H1 (cell line): ENCODE results near the gene DHTKD1. TPM values are rescaled to one million over a fixed set of nuclear protein-coding genes. Genes with fewer than 3 reads are reported as not detected.

Source experiments
- CTCF ChIA-PET: fragments of 300-600 bp; sonication (Branson Sonifier 250); formaldehyde crosslinking; loops from one replicate; lab custom pipeline; 2021; ENCODE audit not compliant: partially characterized antibody; lab: Charles Lee
- POLR2A ChIA-PET: fragments of 300-600 bp; sonication (Branson Sonifier 250); formaldehyde crosslinking; loops from one replicate; lab custom pipeline; 2021; ENCODE audit warnings: inconsistent platforms; ENCODE audit not compliant: partially characterized antibody; lab: Charles Lee
- DNase-seq, 2 experiments: peaks; one replicate each; pipeline versions ENCODE4 v3.0.0 to v3.0.0-alpha.2; 2010 to 2022; ENCODE audit warnings: low spot score in 2 of 2, low read depth in 1 of 2, mixed read lengths in 1 of 2
- FAIRE-seq: peaks from 2 replicates; lab custom pipeline; 2011; peaks lifted over from hg19 to GRCh38; lab: Jason Lieb, UNC
- H2AFZ ChIP-seq: 2 replicates; pipeline ENCODE4 v1.8.1; 2012; ENCODE audit warnings: low read length, inconsistent platforms
- H2AK5ac ChIP-seq: 2 replicates; pipeline ENCODE4 v1.6.1; 2013; ENCODE audit warnings: low read depth, low read length
- H2BK120ac ChIP-seq: replicated peaks from 2 replicates; pipeline ENCODE3; 2013; ENCODE audit warnings: low read depth, low read length, inconsistent platforms
- H2BK12ac ChIP-seq: 2 replicates; pipeline ENCODE4 v1.6.1; 2013; ENCODE audit warnings: low read depth, low read length
- H2BK15ac ChIP-seq: 2 replicates; pipeline ENCODE4 v1.6.1; 2013; ENCODE audit warnings: low read length
- H2BK20ac ChIP-seq: 2 replicates; pipeline ENCODE4 v1.6.1; 2013; ENCODE audit warnings: low read length
- H2BK5ac ChIP-seq: 2 replicates; pipeline ENCODE4 v1.6.1; 2013; ENCODE audit warnings: low read depth, low read length
- H3K14ac ChIP-seq: 2 replicates; pipeline ENCODE4 v1.6.1; 2013; ENCODE audit warnings: inconsistent platforms; ENCODE audit not compliant: insufficient read length
- H3K18ac ChIP-seq: 2 replicates; pipeline ENCODE4 v1.6.1; 2013; ENCODE audit warnings: low read length; ENCODE audit errors: extremely low read depth
- H3K23ac ChIP-seq: 2 replicates; pipeline ENCODE4 v1.6.1; 2013; ENCODE audit warnings: inconsistent platforms; ENCODE audit not compliant: insufficient read length
- H3K23me2 ChIP-seq: 2 replicates; pipeline ENCODE4 v1.6.1; 2013; ENCODE audit warnings: low read depth, low read length
- H3K27ac ChIP-seq: 2 replicates; pipeline ENCODE4 v1.6.1; 2011; ENCODE audit warnings: low read depth, low read length, inconsistent platforms
- H3K27me3 ChIP-seq, 4 experiments: replicated peaks in 1 of 4; 1 replicate in 1 of 4; 2 replicates in 3 of 4; pipeline versions ENCODE4 v1.6.1 to v1.8.1; 2011 to 2013; ENCODE audit warnings: low read length in 3 of 4, mild to moderate bottlenecking in 3 of 4, inconsistent platforms in 2 of 4, mixed read lengths in 2 of 4, moderate library complexity in 1 of 4; ENCODE audit not compliant: control insufficient read depth in 3 of 4, insufficient read depth in 3 of 4; ENCODE audit errors: extremely low read depth in 1 of 4
- H3K36me3 ChIP-seq, 4 experiments: 2 replicates each; pipeline versions ENCODE4 v1.6.1 to v1.8.1; 2011 to 2013; ENCODE audit warnings: mild to moderate bottlenecking in 4 of 4, low read length in 3 of 4, moderate library complexity in 2 of 4, control low read depth in 1 of 4, inconsistent platforms in 1 of 4; ENCODE audit not compliant: insufficient read depth in 4 of 4, control insufficient read depth in 2 of 4
- H3K4ac ChIP-seq: replicated peaks from 2 replicates; pipeline ENCODE3; 2013; ENCODE audit warnings: low read length, low read depth, mixed read lengths, inconsistent platforms; ENCODE audit not compliant: insufficient read length
- H3K4me1 ChIP-seq, 4 experiments: replicated peaks in 1 of 4; 1 replicate in 1 of 4; 2 replicates in 3 of 4; pipeline versions ENCODE4 v1.6.1 to v1.8.1; 2011 to 2013; ENCODE audit warnings: low read length in 3 of 4, inconsistent platforms in 2 of 4, mixed read lengths in 1 of 4; ENCODE audit not compliant: insufficient read depth in 4 of 4, control insufficient read depth in 3 of 4
- H3K4me2 ChIP-seq, 2 experiments: 2 replicates each; pipeline versions ENCODE4 v1.6.1 to v1.8.1; 2011 to 2013; ENCODE audit warnings: low read depth in 2 of 2, low read length in 2 of 2, control low read depth in 1 of 2, inconsistent platforms in 1 of 2, mild to moderate bottlenecking in 1 of 2; ENCODE audit not compliant: insufficient read depth in 1 of 2
- H3K4me3 ChIP-seq, 4 experiments: fragments of 200-600, 300-600 bp in 1 of 4; sonication (generic), shearing (Covaris generic), sonication (Bioruptor Twin) in 1 of 4; 2 replicates each; pipeline versions ENCODE4 v1.5.1 to v1.8.1; 2011 to 2016; ENCODE audit warnings: low read length in 4 of 4, low read depth in 3 of 4, control low read depth in 2 of 4, inconsistent platforms in 2 of 4, mild to moderate bottlenecking in 2 of 4, mixed read lengths in 1 of 4, moderate library complexity in 1 of 4; ENCODE audit not compliant: insufficient read depth in 2 of 4; ENCODE audit errors: extremely low read depth in 1 of 4
- H3K56ac ChIP-seq: replicated peaks from 2 replicates; pipeline ENCODE3; 2013; ENCODE audit warnings: low read depth, mild to moderate bottlenecking, mixed read lengths, low read length, inconsistent platforms; ENCODE audit not compliant: insufficient read length
- H3K79me1 ChIP-seq: 2 replicates; pipeline ENCODE4 v1.6.1; 2013; ENCODE audit warnings: low read depth, low read length, control low read depth
- H3K79me2 ChIP-seq, 2 experiments: 2 replicates each; pipeline versions ENCODE4 v1.6.1 to v1.8.1; 2012 to 2013; ENCODE audit warnings: low read length in 2 of 2, mild to moderate bottlenecking in 2 of 2, inconsistent platforms in 1 of 2; ENCODE audit not compliant: insufficient read depth in 2 of 2, control insufficient read depth in 1 of 2
- H3K9ac ChIP-seq, 4 experiments: replicated peaks in 1 of 4; 1 replicate in 1 of 4; 2 replicates in 3 of 4; pipeline versions ENCODE4 v1.6.1 to v1.8.1; 2011 to 2013; ENCODE audit warnings: low read depth in 3 of 4, low read length in 3 of 4, control low read depth in 2 of 4, mild to moderate bottlenecking in 2 of 4, moderate library complexity in 2 of 4, inconsistent platforms in 1 of 4; ENCODE audit errors: extremely low read depth in 1 of 4
- H3K9me3 ChIP-seq, 2 experiments: 2 replicates each; pipeline versions ENCODE4 v1.6.1 to v1.8.1; 2012 to 2013; ENCODE audit warnings: mild to moderate bottlenecking in 2 of 2, moderate library complexity in 2 of 2, control low read depth in 1 of 2, inconsistent platforms in 1 of 2, low read depth in 1 of 2, low read length in 1 of 2, mixed read lengths in 1 of 2; ENCODE audit not compliant: insufficient read depth in 2 of 2
- H4K20me1 ChIP-seq, 2 experiments: replicated peaks in 1 of 2; 2 replicates each; pipeline versions ENCODE3 to v1.8.1; 2011 to 2013; ENCODE audit warnings: inconsistent platforms in 2 of 2, low read length in 2 of 2, mild to moderate bottlenecking in 1 of 2; ENCODE audit not compliant: insufficient read depth in 2 of 2, control insufficient read depth in 1 of 2
- H4K5ac ChIP-seq: 2 replicates; pipeline ENCODE4 v1.6.1; 2013; ENCODE audit warnings: low read length, low read depth, mixed read lengths, inconsistent platforms; ENCODE audit not compliant: insufficient read length
- H4K8ac ChIP-seq: 2 replicates; pipeline ENCODE4 v1.8.0; 2013; ENCODE audit warnings: mild to moderate bottlenecking, moderate library complexity, low read length, inconsistent platforms; ENCODE audit not compliant: insufficient read depth; ENCODE audit errors: extremely low read depth
- H4K91ac ChIP-seq: replicated peaks from 2 replicates; pipeline ENCODE3; 2013; ENCODE audit warnings: low read length, mixed read lengths, inconsistent platforms; ENCODE audit not compliant: insufficient read length
- BACH1 ChIP-seq: IDR thresholded peaks from 2 replicates; pipeline ENCODE4 v1.6.1; 2012; ENCODE audit warnings: low read length, improper control_type of control experiment
- CBX5 ChIP-seq: fragments of 300-800, 300-1000 bp; sonication (generic); IDR thresholded peaks from 2 replicates; pipeline ENCODE4 v1.7.1; 2016; ENCODE audit warnings: antibody characterized with exemption, low read length, low read depth
- KDM1A ChIP-seq: fragments of 200-600, 300-600 bp; sonication (generic); IDR thresholded peaks from 2 replicates; pipeline ENCODE4 v1.7.1; 2016; ENCODE audit warnings: mild to moderate bottlenecking, low read length, borderline replicate concordance
- MAFK ChIP-seq: IDR thresholded peaks from 2 replicates; pipeline ENCODE4 v1.6.1; 2012; ENCODE audit warnings: low read depth, mild to moderate bottlenecking, improper control_type of control experiment, low read length
- NANOG ChIP-seq: IDR thresholded peaks from 2 replicates; pipeline ENCODE4 v1.6.1; 2011; ENCODE audit warnings: low read length, low read depth, mild to moderate bottlenecking, inconsistent platforms; ENCODE audit not compliant: insufficient read depth, poor library complexity, severe bottlenecking
- NRF1 ChIP-seq: IDR thresholded peaks from 2 replicates; pipeline ENCODE4 v1.6.1; 2011; ENCODE audit warnings: mild to moderate bottlenecking, low read depth, low read length, improper control_type of control experiment
- POU5F1 ChIP-seq: IDR thresholded peaks from 2 replicates; pipeline ENCODE4 v1.6.1; 2011; ENCODE audit warnings: low read depth, mild to moderate bottlenecking, low read length, moderate library complexity
- RBBP5 ChIP-seq: IDR thresholded peaks from 2 replicates; pipeline ENCODE4 v1.7.1; 2012; ENCODE audit warnings: low read depth, mild to moderate bottlenecking, inconsistent platforms, low read length, moderate library complexity, borderline replicate concordance
- SAP30 ChIP-seq: fragments of 300-600 bp; sonication (generic); IDR thresholded peaks from 2 replicates; pipeline ENCODE4 v1.7.1; 2012; ENCODE audit warnings: low read length, moderate library complexity, mild to moderate bottlenecking, inconsistent platforms; ENCODE audit not compliant: insufficient read depth, insufficient replicate concordance
- SIN3A ChIP-seq, 2 experiments: IDR thresholded peaks in 1 of 2; conservative IDR thresholded peaks in 1 of 2; 2 replicates each; pipeline ENCODE4 v1.6.1; 2011 to 2012; ENCODE audit warnings: low read length in 2 of 2, improper control_type of control experiment in 1 of 2, low read depth in 1 of 2, mild to moderate bottlenecking in 1 of 2
- SRF ChIP-seq: IDR thresholded peaks from 2 replicates; pipeline ENCODE4 v1.6.1; 2011; ENCODE audit warnings: mild to moderate bottlenecking, low read depth, low read length, moderate library complexity
- ZNF274 ChIP-seq: IDR thresholded peaks from 2 replicates; pipeline ENCODE4 v1.7.0; 2012; ENCODE audit warnings: low read length, borderline replicate concordance; ENCODE audit errors: extremely low read depth
- WGBS, 2 experiments: shearing (Covaris generic) in 1 of 2; methylation state at CpG; one replicate each; pipeline versions ENCODE4 v1.1.6 to v1.1.7; 2013 to 2015; ENCODE audit warnings: low lambda C conversion rate in 2 of 2, mixed read lengths in 2 of 2, inconsistent platforms in 1 of 2, low coverage in 1 of 2, missing lambda C conversion rate in 1 of 2; ENCODE audit not compliant: insufficient replicate concordance in 2 of 2, insufficient coverage in 1 of 2, insufficient read length in 1 of 2; ENCODE audit errors: extremely low coverage in 1 of 2, missing lambda C conversion rate in 1 of 2; 5-methylcytosine and 5-hydroxymethylcytosine counted together
- polyA plus RNA-seq, 7 experiments: library from polyadenylated mRNA; depleted of rRNA in 3 of 7; stranded (reverse) in 5 of 7; unstranded in 2 of 7; fragments of >200 nt in 5 of 7; fragments of 200-250 nt in 2 of 7; gene quantifications; 1 replicate in 5 of 7; 2 replicates in 1 of 7; 4 replicates in 1 of 7; pipeline versions ENCODE4 v1.2.1 to v1.2.3, GENCODE V29; 2011 to 2013; ENCODE audit warnings: missing spikeins in 2 of 7, mixed read lengths in 2 of 7
- total RNA-seq: library from RNA; stranded (reverse); fragmentation: NEBNext Ultra II Directional; extraction: Animal tissue kit (Norgen Biotek cat#: 25700); gene quantifications from 2 replicates; pipeline ENCODE4 v1.2.1, GENCODE V29; 2021
- TF ChIP-seq, protein P1 (sequence below): IDR thresholded peaks from 2 replicates; pipeline ENCODE4 v1.6.1; 2011; ENCODE audit warnings: low read length, improper control_type of control experiment

DHTKD1 gene
- total and polyA plus RNA-seq, 2 of the 8 experiments (the other 6 are each of a cell fraction or from before 2014, with no cell fraction given) = 49.8 to 74.9 TPM

DNA sequence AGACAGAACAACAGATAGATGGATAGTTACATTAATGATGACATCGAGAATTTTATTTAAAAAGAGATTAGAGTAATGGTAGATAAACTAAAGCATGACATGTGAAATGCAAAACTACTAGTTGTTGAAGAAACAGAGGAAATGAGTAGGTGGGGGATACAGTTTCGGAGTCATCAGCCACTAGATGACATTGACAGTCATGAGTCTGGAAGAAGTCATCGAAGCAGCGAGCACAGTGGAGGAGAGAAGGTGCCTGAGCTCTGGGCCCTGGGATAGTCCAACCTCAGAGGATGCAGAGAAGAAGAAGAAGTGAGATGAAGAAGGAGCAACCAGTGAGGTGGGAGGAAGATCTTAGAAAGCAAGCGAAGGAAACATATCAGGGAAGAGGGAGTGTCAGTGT, 40.5 kb downstream of the DHTKD1 start:
- Histone ChIP-seq H2BK20ac (no peak overlapping the region), H3K4me3 (no peak overlapping the region), H3K4me2 (no peak overlapping the region), H3K36me3 (peaks cover 15 to 84% (median 50%) of the 10 kb centered on the region in 4 experiments), H4K8ac (no peak overlapping the region), H3K14ac (no peak overlapping the region), H3K27me3 (no peaks in the 10 kb centered on the region), H2BK120ac (no peak overlapping the region), H4K5ac (no peak overlapping the region), H3K18ac (no peak overlapping the region), H2AFZ (no peak overlapping the region), H3K9ac (no peak overlapping the region), H2AK5ac (no peak overlapping the region), H3K4me1 (no peaks in the 10 kb centered on the region), H3K23ac (no peak overlapping the region), H2BK15ac (no peak overlapping the region), H3K27ac (no peak overlapping the region), H3K4ac (no peak overlapping the region), H2BK5ac (no peak overlapping the region), H4K91ac (no peak overlapping the region), H2BK12ac (no peak overlapping the region), H3K9me3 (no peaks in the 10 kb centered on the region), H3K56ac (no peak overlapping the region), H4K20me1 (peaks cover 0 to 4% of the 10 kb centered on the region in 2 experiments), H3K79me1 (no peaks in the 10 kb centered on the region), H3K23me2 (no peaks in the 10 kb centered on the region), H3K79me2 (no peaks in the 10 kb centered on the region)
- FAIRE-seq (no peak), DNase-seq (no peak)
- CTCF ChIA-PET = interaction anchor here (0.6 kb wide), 1 partner anchor 193 kb away, joined by 4 read pairs; no protein-coding TSS in a partner anchor
- WGBS, 2 experiments = 93% methylated on average over 5 of the region's 5 CpGs; no CpG with 5 or more reads in 1 of the 2 experiments
- POLR2A ChIA-PET = no interaction called here
- no peak for TF ChIP-seq ZNF274
- TF ChIP-seq CBX5 = no peak
- TF ChIP-seq SAP30 = no peak
- TF ChIP-seq NANOG = no peak
- TF ChIP-seq POU5F1 = no peak
- no peak for TF ChIP-seq BACH1
- TF ChIP-seq NRF1 = no peak
- no peak for TF ChIP-seq MAFK
- TF ChIP-seq, protein P1, sequence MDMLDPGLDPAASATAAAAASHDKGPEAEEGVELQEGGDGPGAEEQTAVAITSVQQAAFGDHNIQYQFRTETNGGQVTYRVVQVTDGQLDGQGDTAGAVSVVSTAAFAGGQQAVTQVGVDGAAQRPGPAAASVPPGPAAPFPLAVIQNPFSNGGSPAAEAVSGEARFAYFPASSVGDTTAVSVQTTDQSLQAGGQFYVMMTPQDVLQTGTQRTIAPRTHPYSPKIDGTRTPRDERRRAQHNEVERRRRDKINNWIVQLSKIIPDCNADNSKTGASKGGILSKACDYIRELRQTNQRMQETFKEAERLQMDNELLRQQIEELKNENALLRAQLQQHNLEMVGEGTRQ = no peak
- no peak for TF ChIP-seq RBBP5
- no peak for TF ChIP-seq KDM1A
- no peak for TF ChIP-seq SIN3A (conservative IDR thresholded peaks at IDR 0.05 in 1 of 2, IDR thresholded peaks at IDR 0.05 in 1 of 2; ENCODE audit: low read depth in 1 of 2, low read length in 2 of 2)
- TF ChIP-seq SRF = no peak
